Adipose tissue (tissue), 3 donors: ENCODE measurements around the gene ITPR1. TPM values are rescaled to one million over a fixed set of nuclear protein-coding genes. Genes with fewer than 3 reads are reported as not detected.

ENCODE experiments used
- H3K27ac ChIP-seq: one replicate; pipeline ENCODE4 v1.5.1; 2013; ENCODE audit warnings: low read depth, low read length
- whole genome bisulfite sequencing, 3 donors: extraction: QIAGEN DNeasy Blood & Tissue Kit; methylation state at CpG; one replicate each; pipeline ENCODE4 v1.1.7; 2013; 5-methylcytosine and 5-hydroxymethylcytosine counted together
- polyA plus RNA-seq, 3 donors: library from polyadenylated mRNA; stranded (reverse); fragments of 200-250 nt; gene quantifications; one replicate each; pipeline ENCODE4 v1.2.3, GENCODE V29; 2013
- donor health status: healthy with polysubstance abuse.
- donor health status: Bipolar disorder and iron deficiency.
- donor health status: healthy.

Gene ITPR1
- polyA plus RNA-seq, 3 donors, result 3.5 to 14.2 (median 9.7) TPM

GRCh38 chr3:4547799-4548198, 54.7 kb downstream of the ITPR1 start:
- WGBS, 3 donors, result 70 to 88% (median 87%) methylated on average over 4 of the region's 4 CpGs
- H3K27ac ChIP-seq, result no peak overlapping the region

GRCh38 chr3:4548356-4548755, 55.2 kb downstream of the ITPR1 start:
- no peak overlapping the region for H3K27ac ChIP-seq
- WGBS, 3 donors, result 59 to 88% (median 87%) methylated on average over 4 of the region's 4 CpGs

- H3K27ac ChIP-seq, result no peak overlapping the region
- WGBS, 3 donors, result 68 to 94% (median 87%) methylated on average over 2 of the region's 2 CpGs
Measured at GRCh38 chr3:4548780-4549179, 55.6 kb downstream of the ITPR1 start.

GRCh38 chr3:4549896-4550295, 56.7 kb downstream of the ITPR1 start:
- H3K27ac ChIP-seq, result no peak overlapping the region
- 57 to 76% (median 72%) methylated on average over 4 of the region's 4 CpGs for WGBS, 3 donors

- 63 to 73% (median 67%) methylated on average over 5 of the region's 5 CpGs for WGBS, 3 donors
Measured at GRCh38 chr3:4551051-4551711, 58.0 kb downstream of the ITPR1 start.

GRCh38 chr3:4551794-4552442, 58.8 kb downstream of the ITPR1 start:
- no peak overlapping the region for H3K27ac ChIP-seq
- WGBS, 3 donors, result 66 to 82% (median 76%) methylated on average over 4 of the region's 4 CpGs

More at GRCh38 chr3:4551051-4551711, 58.0 kb downstream of the ITPR1 start:
- no peak overlapping the region for H3K27ac ChIP-seq

- 75 to 81% (median 80%) methylated on average over 4 of the region's 4 CpGs for WGBS, 3 donors
- H3K27ac ChIP-seq, result no peak overlapping the region
Measured at GRCh38 chr3:4552811-4553210, 59.7 kb downstream of the ITPR1 start.

GRCh38 chr3:4561661-4562060, 68.5 kb downstream of the ITPR1 start:
- H3K27ac ChIP-seq, result no peak overlapping the region
- WGBS, 3 donors, result 70 to 83% (median 75%) methylated on average over 2 of the region's 2 CpGs

GRCh38 chr3:4562595-4562994, 69.4 kb downstream of the ITPR1 start:
- 82 to 90% (median 87%) methylated on average over 4 of the region's 4 CpGs for WGBS, 3 donors
- no peak overlapping the region for H3K27ac ChIP-seq

GRCh38 chr3:4564270-4564669, 71.1 kb downstream of the ITPR1 start:
- no peak overlapping the region for H3K27ac ChIP-seq
- 92 to 96% (median 93%) methylated on average over 7 of the region's 7 CpGs for WGBS, 3 donors

- no peak overlapping the region for H3K27ac ChIP-seq
- WGBS, 3 donors, result 44 to 68% (median 61%) methylated on average over 5 of the region's 5 CpGs
Measured at GRCh38 chr3:4564928-4565586, 71.9 kb downstream of the ITPR1 start.

- 49 to 58% (median 53%) methylated on average over 5 of the region's 5 CpGs for WGBS, 3 donors
- no peak overlapping the region for H3K27ac ChIP-seq
Measured at GRCh38 chr3:4565809-4566501, 72.8 kb downstream of the ITPR1 start.

- 66 to 70% (median 66%) methylated on average over 3 of the region's 3 CpGs for WGBS, 3 donors
- no peak overlapping the region for H3K27ac ChIP-seq
Measured at GRCh38 chr3:4568841-4569240, 75.7 kb downstream of the ITPR1 start.

- 72 to 75% (median 73%) methylated on average over 7 of the region's 7 CpGs for WGBS, 3 donors
- H3K27ac ChIP-seq, result no peak overlapping the region
Measured at GRCh38 chr3:4570840-4571621, 77.9 kb downstream of the ITPR1 start.

- WGBS, 3 donors, result 95 to 98% (median 97%) methylated on average over 1 of the region's 1 CpG
- H3K27ac ChIP-seq, result no peak overlapping the region
Measured at GRCh38 chr3:4571690-4572334, 78.7 kb downstream of the ITPR1 start.

GRCh38 chr3:4573153-4573552, 80.0 kb downstream of the ITPR1 start:
- 88 to 98% (median 95%) methylated on average over 2 of the region's 2 CpGs for WGBS, 3 donors
- no peak overlapping the region for H3K27ac ChIP-seq

- 90 to 91% (median 91%) methylated on average over 6 of the region's 6 CpGs for WGBS, 3 donors
- no peak overlapping the region for H3K27ac ChIP-seq
Measured at GRCh38 chr3:4574426-4574965, 81.3 kb downstream of the ITPR1 start.

GRCh38 chr3:4575381-4575780, 82.2 kb downstream of the ITPR1 start:
- H3K27ac ChIP-seq, result no peak overlapping the region
